ENCODE results near the gene NMNAT3.

- TF ChIP-seq POLR2A (IDR thresholded peaks at IDR 0.05; ENCODE audit: low read length), result no peak
- no peak for TF ChIP-seq CTCF (IDR thresholded peaks at IDR 0.05)
- TF ChIP-seq MAZ (IDR thresholded peaks at IDR 0.05; ENCODE audit: borderline replicate concordance, low read depth, low read length), result no peak
- TF ChIP-seq CBX8 (IDR thresholded peaks at IDR 0.05), result no peak
- no peak for TF ChIP-seq HOXA7 (CRISPR knock-in tag; IDR thresholded peaks at IDR 0.05)
- no peak for TF ChIP-seq MAX (IDR thresholded peaks at IDR 0.05)
- TF ChIP-seq JUN (IDR thresholded peaks at IDR 0.05), result no peak
- no peak for TF ChIP-seq ESRRA (IDR thresholded peaks at IDR 0.05; ENCODE audit: borderline replicate concordance, low read length)
- no peak for TF ChIP-seq ZNF302 (CRISPR knock-in tag; IDR thresholded peaks at IDR 0.05)
- no peak for TF ChIP-seq RAD21 (conservative IDR thresholded peaks at IDR 0.05 in 1 of 2, IDR thresholded peaks at IDR 0.05 in 1 of 2)
- no peak for TF ChIP-seq ZSCAN20 (CRISPR knock-in tag; IDR thresholded peaks at IDR 0.05)
These were observed 160.3 kb downstream of the NMNAT3 start for GRCh38 chr3:139517321-139518065.

All from A549 (cell line).